HG03565 (cell line): ENCODE results near the gene KLHL26.

ENCODE experiments used
- ATAC-seq: cut with Tn5 transposase; IDR thresholded peaks from one replicate; pipeline ENCODE4 v1.9.1; 2021; ENCODE audit warnings: mild to moderate bottlenecking, moderate library complexity; ENCODE audit not compliant: unreplicated experiment

KLHL26 gene

DNA sequence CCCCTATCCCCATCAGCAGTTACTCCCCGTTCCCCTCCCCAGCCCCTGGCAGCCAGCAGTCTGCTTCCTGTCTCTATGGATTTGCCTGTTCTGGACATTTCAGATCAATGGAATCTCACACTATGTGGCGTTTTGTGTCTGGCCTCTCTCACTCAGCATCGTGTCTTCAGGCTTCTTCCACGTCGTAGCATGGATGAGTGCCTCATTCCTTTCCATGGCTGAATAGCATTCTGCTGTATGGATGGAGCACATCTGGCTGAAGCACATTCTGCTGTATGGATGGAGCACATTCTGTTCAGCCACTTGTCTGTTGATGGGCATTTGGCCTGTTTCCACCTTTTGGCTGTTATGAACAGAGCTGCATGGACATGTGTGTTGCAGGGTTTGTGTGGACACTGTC lies 76.2 kb downstream of the KLHL26 start:
- no peak for ATAC-seq

DNA sequence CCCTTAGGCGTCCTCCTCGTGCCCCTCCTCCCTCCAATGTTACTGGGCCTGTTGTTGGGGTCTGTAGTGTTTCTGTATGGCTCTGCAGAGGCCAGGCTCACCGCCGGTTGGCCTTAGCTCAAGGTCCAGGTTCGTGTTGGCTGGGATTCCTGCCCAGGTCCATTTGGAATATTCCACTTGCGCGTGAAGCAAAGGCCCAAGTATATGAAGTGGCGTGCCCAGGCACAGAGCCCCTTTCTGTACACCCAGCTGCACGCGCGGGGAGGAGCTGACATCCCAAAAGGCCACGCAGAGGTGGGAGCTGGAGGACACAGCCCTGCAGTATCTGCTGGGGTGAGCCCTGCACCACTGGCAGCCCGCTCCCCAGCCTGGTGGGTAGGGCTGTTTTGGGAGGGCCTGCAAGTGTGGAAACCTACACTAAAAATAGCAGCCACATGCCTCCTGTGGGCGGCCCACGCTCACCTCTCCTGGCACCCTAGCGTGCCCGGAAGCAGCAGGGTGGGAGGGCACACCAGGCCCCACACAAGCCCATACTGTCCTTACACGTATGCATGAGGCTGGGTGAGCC lies 76.8 kb downstream of the KLHL26 start:
- no peak for ATAC-seq

DNA sequence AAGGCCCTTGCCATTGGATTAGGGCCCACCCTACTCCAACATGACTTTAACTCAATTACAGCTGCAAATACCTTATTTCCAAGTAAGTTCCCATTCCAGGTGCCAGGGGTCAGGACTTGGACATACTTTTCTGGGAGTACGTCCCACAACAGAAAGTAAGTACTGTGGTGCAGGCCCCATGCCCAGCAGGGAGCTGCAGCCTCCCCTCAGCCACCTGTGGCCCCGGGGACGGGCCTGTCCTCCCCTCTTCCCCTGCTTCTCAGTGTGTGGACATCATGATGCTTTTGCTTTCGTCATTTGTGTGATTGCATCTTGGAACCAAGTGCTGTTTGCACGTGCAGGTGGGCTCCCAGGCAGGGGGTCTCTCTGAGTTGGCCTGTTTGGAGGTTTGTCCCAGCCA lies 78.6 kb downstream of the KLHL26 start:
- ATAC-seq = no peak

DNA sequence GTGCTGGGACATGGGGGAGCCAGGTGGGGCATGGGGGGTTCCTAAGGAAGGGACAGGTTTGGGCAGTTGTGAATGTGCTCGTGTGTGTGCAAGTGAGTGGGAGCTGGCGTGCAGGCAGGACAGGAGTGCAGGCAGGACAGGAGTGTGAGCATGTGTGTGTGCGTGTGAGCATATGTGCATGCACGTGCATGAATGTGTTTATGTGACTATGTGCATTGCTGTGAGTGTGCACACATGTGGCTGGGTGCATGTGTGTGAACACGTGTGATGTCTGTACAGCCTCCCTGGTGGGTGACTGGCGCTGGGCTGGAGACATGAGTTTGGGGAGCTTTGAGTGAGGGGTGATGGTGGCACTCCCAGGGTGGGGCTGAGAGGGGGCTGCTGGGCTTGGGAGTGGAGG lies 80.0 kb downstream of the KLHL26 start:
- no peak for ATAC-seq

DNA sequence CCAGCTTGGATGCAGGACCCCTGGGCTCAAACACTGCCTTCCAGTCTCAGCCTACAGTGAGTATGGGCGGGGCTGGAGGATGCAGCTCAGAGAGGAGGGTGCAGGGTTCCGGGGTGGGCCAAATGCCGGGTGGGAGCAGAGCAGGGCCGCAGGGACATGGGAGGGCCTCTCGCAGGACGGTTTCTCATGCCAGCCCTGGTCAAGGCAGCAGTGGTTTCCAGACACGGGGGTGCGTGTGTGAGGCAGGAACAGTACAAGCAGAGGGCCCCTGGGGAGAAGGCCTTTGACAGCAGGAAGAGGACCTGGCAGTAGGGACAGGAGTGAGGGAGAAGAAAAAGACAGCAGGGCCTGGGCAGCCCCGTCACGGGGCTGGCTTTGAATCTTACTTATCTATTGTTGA lies 80.8 kb downstream of the KLHL26 start:
- no peak for ATAC-seq

DNA sequence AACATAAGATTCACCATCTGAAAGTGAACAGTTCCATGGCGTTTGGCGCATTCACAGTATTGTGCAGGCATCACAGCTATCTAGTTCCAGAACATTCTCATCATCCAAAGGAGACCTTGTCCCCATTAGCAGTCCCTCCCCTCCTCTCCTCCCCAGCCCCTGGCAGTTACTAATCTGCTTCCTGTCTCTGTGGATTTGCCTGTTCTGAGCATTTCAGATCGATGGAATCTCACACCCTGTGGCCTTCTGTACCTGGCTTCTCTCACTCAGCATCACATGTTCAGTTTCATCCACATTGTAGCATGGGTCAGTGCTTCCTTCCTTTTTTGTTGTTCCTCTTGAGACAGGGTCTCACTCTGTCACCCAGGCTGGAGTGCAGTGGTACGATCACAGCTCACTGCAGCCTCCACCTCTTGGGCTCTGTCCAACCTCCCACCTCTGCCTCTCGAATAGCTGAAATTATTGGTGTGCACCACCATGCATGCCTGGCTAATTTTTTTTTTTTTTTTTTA lies 81.2 kb downstream of the KLHL26 start:
- no peak for ATAC-seq

DNA sequence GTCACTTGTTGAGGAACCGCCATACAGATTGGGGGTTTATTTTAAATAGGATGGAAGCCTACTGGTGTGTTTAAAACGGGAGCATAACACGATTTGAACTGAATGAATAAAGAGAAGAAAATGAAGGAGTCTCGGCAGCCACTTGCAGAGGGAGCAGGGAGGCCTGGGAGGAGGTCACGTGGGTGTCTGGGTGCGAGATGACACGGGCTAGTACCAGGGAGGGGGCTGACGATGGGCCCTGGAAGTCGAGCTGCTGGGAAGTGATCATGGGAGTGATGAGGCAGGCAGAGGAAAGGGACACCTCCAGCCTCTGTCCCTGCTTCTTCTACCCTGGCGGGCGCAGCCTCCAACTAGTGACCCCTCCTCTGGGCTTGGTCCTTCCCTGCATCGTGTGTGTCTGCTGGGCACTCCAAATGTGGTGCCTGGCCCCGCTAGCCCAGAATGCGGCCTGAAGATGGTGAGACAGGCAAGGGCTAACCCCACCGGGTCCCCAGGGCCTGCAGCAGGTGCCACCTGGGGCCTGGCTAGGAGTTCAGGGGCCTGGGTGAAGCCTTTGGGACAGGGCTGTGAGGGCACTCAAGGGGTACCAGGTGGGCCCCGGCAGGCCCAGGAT lies 82.1 kb downstream of the KLHL26 start:
- ATAC-seq = no peak

DNA sequence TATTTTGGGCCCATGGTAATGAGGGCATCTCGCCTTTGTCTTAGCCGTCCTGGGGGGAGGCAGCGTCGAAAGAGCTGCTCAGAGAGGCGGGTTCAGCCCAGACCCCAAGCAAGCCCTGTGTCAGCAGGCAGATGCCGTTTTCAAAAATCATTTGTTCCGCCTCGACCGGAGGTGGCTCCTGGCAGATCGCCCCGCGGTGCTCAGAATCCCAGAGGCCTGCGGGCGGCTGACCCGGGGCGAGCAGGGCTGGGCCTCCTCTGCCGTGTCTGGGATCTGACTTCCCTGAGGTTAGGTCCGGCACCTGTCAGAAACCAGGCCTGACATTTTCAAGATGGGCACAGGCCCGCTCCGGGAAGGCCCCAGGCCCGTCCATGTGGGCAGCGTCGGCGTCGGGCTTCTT lies 82.7 kb downstream of the KLHL26 start:
- ATAC-seq = no peak
